HL-60/S4 (cell line): ENCODE measurements around the gene MATCAP1.

Experiments
- in situ Hi-C: fragments of 300-500 bp; cut with MboI; formaldehyde crosslinking; loops from 2 replicates; pipeline ENCODE4 v1.14.3; 2022; ENCODE audit warnings: low sequenced_read_pairs

Gene MATCAP1

DNA sequence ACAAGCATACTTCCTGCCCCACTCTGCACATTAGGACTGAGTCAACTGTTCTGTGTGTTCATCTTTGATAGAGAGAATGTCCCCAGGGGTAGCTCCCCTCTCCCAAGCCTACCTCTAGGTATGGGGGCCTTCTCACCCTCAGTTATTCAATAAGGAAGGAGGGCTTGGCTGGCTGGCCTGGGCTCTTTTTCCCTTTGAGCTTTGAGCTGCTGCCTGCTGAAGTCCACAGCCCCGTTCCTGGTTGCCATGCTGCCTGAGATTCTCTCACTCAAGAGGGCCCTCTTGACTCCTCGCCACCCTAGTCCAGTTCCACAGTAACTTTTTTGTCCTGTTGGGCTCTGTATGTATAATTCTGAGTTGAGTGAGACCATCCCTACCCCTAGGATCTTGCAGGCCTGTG is 38.0 kb downstream of the MATCAP1 start:
- in situ Hi-C loops = no loop called here

DNA sequence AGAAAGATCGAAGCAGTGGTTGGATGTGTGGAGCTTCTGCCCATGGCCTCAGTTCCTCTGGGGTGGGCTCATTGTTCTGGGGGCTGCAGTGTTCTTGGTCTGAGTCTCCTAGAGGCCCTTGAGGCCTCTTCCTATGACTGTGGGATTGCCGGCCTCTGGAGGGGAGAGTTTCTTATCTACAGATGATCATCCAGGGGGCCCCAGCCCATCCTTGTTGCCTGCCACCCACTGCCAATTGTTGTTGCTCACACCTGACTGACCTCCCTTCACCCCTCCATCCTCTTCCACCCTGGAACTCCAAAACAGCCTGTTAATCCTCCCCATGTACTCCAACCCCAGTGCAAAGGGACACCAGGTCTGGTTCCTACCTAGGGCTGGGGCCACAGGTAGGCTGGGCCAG is 38.8 kb downstream of the MATCAP1 start:
- in situ Hi-C loops = no loop called here

DNA sequence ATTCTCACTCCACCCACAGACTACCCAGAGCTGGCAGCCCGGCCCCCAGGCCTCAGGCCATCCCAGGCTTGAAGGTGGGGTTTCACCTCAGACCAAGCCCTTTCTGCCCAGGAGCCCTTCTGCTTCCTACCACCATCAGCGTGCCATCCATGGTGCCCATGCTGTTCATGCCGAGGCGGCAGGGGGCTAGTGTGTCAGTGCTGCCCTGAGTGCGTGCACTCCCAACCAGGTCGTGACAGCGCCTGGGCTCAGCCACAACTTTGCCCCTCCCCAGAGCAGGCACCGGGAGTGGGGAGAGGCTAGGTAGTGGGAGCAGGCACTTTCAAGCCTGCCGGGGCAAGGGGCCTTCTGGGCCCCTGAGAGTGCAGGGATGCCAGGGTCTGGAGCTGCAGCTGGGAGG is 41.4 kb downstream of the MATCAP1 start:
- in situ Hi-C loops = no loop called here

DNA sequence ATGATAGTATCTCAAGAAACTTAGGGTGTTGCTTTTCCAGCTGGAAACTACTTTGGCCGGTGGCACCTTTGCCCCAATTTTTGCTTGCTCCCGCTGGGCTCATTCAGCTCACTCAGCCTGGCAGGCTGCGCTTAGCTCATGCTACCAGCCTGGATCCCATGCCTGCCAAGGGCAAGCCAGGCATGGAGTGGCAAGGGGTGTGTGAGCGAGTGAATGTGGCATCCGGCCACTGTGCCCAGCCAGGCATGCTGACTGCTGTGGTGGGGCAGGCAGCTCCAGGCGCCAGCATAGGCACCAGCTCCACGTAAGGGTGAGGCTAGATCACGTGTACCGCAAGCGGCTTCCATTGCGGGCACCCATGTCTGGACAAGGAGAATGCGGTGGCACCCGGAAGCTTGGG is 42.4 kb downstream of the MATCAP1 start:
- in situ Hi-C loops = no loop called here

DNA sequence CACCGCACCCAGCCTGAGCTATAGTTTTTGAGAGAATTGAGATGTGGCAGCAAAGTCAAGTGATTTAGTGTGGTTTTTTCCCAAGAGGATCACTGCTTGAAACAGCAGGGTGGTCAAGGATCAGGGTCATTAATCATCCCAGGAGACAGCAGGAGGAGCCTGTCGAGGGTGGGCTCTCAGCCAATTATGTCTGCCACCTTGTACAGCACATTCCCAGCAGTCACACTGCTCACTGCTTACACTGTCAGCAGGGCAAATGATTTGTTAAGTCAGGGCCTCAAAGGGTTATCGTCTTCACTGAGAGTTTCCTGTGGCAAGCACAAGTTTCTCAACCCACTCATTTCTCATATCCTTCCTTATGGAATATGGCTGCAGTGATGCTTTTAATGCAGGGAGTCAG is 46.2 kb downstream of the MATCAP1 start:
- in situ Hi-C loops = no loop called here

DNA sequence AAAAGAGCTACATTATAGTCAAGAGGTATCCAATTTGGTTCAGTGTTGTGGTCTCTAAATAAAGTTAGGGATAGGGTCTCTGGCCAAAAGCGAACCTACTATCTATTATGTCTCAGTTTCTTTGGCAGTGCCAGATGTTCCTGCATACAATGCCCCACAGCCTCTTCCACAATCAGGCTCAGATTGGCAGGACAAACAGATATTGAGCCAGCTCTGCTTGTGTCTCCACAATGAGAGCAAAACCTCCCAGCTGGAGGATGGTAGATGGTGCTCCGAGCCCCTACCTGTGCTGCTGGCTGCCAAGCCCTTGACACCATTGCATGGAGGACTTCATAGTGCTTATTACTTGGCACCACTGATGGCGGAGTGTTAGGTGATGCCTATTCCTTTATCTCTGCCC is 54.3 kb downstream of the MATCAP1 start:
- in situ Hi-C loops = no loop called here

DNA sequence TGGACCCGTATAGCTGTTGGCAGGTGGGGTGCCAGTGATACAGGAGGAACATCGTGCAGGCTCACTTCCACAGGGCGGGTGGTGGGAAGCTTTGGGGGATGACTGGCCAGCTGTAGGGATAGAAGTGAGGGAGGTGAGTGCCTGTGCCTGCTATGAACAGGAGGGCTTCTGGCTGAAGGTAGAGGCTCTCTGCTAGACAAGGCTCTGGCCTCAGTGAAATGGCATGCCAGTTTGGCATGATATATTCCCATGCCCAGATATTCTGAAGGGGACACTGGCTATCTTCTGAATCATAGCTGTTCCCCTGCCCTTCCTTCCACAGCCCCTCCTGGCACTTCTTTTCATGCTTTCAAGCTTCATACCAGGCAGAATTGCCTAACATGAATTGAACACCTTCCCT is 54.9 kb downstream of the MATCAP1 start:
- in situ Hi-C loops = no loop called here

DNA sequence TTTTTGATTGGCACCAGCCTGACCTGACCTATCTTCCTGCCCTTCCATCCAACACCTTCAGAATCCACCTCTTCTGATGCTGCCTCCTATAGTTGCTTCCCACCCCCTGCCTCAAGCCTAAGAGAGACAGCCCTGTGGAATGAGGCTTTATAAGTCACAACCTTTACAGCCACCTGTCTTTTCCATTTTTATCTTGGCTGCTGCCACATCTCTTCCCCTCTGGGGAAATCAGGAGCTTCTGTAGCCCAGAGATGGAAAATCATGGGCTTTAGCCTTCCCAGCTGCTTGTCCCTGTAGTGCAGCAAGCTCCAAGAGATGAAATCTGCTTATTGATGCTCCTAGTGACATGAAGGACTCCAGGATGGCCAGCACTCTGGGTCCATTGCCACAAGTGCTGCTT is 55.3 kb downstream of the MATCAP1 start:
- in situ Hi-C loops = no loop called here
